GM13976 (cell line): ENCODE results near the gene DQX1.

ENCODE experiments used
- DNase-seq: peaks from one replicate; pipeline ENCODE4 v3.0.0; 2012; ENCODE audit warnings: low spot score
- in situ Hi-C: fragments of 300-500 bp; cut with MboI; formaldehyde crosslinking; loops from one replicate; pipeline ENCODE4 v1.12.0; 2022; ENCODE audit warnings: low sequenced_read_pairs, mixed read lengths, inconsistent platforms; ENCODE audit not compliant: unreplicated experiment
- TF ChIP-seq, protein P1 (sequence below): IDR thresholded peaks from 2 replicates; pipeline ENCODE4 v1.5.1; 2012; ENCODE audit warnings: borderline replicate concordance, mild to moderate bottlenecking; ENCODE audit not compliant: insufficient read depth; ENCODE audit errors: extremely low read depth, missing control alignments, control extremely low read depth

DQX1 gene

DNA sequence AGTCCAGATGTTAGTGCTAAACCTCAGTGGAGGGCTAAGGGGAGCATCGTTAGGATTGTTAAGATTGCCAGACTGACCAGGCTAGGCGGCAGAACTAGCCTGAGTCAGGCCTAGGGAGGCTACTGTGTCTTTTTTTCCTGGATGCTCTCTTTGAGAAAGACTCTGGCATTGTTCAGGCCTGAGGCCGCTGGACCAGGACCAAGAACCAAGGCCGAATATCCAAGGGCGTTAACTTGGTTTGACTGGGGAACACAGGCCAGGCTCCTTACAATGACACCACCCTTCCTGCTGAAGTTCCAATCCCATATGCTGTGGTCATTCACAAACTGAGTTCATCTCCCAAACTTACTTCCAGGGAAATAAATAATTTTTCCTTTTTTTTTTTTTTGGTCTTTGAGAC, 14.3 kb upstream of the DQX1 start:
- in situ Hi-C loops = no loop called here
- DNase-seq = no peak
- TF ChIP-seq, protein P1, sequence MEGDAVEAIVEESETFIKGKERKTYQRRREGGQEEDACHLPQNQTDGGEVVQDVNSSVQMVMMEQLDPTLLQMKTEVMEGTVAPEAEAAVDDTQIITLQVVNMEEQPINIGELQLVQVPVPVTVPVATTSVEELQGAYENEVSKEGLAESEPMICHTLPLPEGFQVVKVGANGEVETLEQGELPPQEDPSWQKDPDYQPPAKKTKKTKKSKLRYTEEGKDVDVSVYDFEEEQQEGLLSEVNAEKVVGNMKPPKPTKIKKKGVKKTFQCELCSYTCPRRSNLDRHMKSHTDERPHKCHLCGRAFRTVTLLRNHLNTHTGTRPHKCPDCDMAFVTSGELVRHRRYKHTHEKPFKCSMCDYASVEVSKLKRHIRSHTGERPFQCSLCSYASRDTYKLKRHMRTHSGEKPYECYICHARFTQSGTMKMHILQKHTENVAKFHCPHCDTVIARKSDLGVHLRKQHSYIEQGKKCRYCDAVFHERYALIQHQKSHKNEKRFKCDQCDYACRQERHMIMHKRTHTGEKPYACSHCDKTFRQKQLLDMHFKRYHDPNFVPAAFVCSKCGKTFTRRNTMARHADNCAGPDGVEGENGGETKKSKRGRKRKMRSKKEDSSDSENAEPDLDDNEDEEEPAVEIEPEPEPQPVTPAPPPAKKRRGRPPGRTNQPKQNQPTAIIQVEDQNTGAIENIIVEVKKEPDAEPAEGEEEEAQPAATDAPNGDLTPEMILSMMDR = no peak

GRCh38 chr2:74538881-74539339, 12.9 kb upstream of the DQX1 start:
- in situ Hi-C loops = loop anchor here (10.0 kb wide), 1 partner anchor 46 kb away; no protein-coding TSS in a partner anchor
- DNase-seq = peak; percentile 60

DNA sequence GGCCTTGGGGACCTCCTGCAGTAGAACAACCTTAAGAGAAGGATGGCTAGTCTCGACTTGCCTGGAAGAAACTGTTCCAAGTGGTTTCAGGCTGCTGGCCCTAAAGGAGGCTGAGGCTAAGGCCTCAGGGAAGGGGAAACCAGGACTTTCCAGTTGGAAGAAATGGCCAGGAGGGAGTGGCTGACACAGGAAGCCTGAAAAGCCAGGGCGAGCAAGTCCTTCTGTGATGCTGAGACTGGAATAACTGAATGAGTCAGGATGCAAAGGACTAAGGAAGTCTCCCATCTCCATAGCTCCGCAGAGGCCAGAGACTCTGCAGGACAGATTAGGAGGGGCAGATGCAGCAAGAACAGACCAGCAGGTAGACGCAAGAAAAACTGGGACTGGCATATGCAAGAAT, 11.1 kb upstream of the DQX1 start:
- TF ChIP-seq, protein P1 = no peak
- in situ Hi-C loops = loop anchor here (10.0 kb wide), 1 partner anchor 48 kb away; no protein-coding TSS in a partner anchor
- DNase-seq = no peak

More at GRCh38 chr2:74538881-74539339, 12.9 kb upstream of the DQX1 start:
- TF ChIP-seq, protein P1 = no peak

GRCh38 chr2:74536166-74536950, 10.3 kb upstream of the DQX1 start:
- DNase-seq = no peak
- in situ Hi-C loops = loop anchor here (10.0 kb wide), 1 partner anchor 48 kb away; no protein-coding TSS in a partner anchor
- TF ChIP-seq, protein P1 = no peak

DNA sequence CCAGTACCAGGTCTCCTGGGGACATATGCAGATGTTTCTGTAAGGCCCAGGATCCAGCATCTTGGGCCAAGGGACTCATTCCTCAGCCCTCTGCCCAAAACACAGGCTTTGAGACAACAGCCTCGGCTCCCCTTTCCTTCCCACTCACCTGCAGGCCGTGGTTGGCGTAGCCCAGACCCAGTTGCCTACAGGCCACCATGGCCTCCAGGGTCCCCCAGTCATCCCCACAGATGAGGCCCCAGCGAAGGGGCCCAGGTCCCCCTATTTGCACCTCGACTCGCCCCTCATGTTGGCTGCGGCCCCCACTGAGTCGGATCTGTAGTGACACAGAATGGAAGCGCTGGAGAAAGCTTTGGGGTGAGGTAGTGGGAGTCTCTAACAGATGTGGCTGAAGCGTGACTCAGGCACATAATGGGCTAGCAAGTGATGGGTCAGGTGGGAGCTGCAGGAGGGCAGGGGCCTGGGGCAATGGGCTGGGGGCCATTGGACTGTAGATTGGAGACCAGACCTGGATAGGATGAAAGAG, 9.5 kb upstream of the DQX1 start:
- no peak for DNase-seq
- in situ Hi-C loops = loop anchor here (10.0 kb wide), 1 partner anchor 49 kb away; no protein-coding TSS in a partner anchor
- TF ChIP-seq, protein P1 = no peak

- in situ Hi-C loops = loop anchor here (10.0 kb wide), 1 partner anchor 50 kb away; no protein-coding TSS in a partner anchor
- TF ChIP-seq, protein P1 = no peak
- no peak for DNase-seq
Measured at GRCh38 chr2:74534411-74534810, 8.4 kb upstream of the DQX1 start.
